Measurements from ENCODE around the gene ZNF335. TPM values are rescaled to one million over a fixed set of nuclear protein-coding genes. Genes with fewer than 3 reads are reported as not detected.

The ZNF335 gene
- total RNA-seq, 3 donors from 2014 or later = 12.6 to 25.9 (median 20.6) TPM

DNA sequence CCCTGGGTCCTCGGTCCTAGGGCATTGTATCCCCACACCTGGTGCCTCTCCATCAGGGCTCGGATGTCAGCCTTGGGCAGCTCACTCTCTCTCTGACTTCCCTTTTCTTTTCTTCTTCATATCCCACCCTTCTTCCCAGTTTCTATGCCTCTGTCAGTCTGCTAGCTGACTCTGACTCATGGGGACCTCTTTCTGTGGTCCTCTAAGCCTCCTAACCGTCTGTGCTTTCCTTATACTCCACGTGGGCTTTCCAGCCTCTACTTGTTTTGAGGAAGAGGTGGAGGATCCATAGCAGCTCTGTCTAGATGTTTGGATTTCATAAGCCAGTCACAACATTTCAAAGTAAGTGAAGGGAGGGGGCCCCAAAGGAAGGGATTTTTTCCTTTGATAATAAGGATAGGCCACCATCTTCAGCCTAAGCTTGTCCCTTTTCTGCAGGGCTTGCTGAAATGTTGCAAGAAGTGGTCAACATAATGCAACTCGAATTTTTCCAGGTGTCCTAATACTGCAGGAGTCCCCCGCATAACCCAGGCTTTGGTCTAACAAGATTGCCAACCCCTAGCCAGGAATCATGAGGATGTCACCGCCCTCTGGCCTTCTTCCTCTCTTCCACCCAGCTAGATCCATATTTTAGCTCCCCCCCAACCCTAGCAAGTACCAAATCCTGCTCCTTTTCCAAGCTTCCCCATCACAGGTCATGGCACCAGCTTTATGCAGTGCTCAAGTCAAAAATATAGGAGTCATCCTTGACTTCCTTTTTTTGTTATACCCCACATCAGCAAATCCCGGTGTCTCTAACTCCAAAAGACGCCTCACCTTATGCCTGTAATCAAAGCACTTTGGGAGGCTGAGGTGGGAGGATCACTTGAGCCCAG is 51.3 kb downstream of the ZNF335 start:
- H3K4me3 ChIP-seq = no peak overlapping the region
- no peak for DNase-seq (ENCODE audit: low spot score in 2 of 2)
- no peaks in the 10 kb centered on the region for H3K9me3 ChIP-seq
- H3K27me3 ChIP-seq = no peaks in the 10 kb centered on the region
- intact Hi-C loops (cut with DNase I; ENCODE audit: low total_unique reads) = no loop called here
- H3K27ac ChIP-seq = peak overlapping the region; percentile 73 to 87
- H3K36me3 ChIP-seq = no peaks in the 10 kb centered on the region
- TF ChIP-seq, protein P1, sequence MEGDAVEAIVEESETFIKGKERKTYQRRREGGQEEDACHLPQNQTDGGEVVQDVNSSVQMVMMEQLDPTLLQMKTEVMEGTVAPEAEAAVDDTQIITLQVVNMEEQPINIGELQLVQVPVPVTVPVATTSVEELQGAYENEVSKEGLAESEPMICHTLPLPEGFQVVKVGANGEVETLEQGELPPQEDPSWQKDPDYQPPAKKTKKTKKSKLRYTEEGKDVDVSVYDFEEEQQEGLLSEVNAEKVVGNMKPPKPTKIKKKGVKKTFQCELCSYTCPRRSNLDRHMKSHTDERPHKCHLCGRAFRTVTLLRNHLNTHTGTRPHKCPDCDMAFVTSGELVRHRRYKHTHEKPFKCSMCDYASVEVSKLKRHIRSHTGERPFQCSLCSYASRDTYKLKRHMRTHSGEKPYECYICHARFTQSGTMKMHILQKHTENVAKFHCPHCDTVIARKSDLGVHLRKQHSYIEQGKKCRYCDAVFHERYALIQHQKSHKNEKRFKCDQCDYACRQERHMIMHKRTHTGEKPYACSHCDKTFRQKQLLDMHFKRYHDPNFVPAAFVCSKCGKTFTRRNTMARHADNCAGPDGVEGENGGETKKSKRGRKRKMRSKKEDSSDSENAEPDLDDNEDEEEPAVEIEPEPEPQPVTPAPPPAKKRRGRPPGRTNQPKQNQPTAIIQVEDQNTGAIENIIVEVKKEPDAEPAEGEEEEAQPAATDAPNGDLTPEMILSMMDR (IDR thresholded peaks at IDR 0.05) = no peak
- TF ChIP-seq POLR2AphosphoS5 (IDR thresholded peaks at IDR 0.05) = no peak
- peaks cover 0 to 7% of the 10 kb centered on the region in 2 donors for H3K4me1 ChIP-seq

DNA sequence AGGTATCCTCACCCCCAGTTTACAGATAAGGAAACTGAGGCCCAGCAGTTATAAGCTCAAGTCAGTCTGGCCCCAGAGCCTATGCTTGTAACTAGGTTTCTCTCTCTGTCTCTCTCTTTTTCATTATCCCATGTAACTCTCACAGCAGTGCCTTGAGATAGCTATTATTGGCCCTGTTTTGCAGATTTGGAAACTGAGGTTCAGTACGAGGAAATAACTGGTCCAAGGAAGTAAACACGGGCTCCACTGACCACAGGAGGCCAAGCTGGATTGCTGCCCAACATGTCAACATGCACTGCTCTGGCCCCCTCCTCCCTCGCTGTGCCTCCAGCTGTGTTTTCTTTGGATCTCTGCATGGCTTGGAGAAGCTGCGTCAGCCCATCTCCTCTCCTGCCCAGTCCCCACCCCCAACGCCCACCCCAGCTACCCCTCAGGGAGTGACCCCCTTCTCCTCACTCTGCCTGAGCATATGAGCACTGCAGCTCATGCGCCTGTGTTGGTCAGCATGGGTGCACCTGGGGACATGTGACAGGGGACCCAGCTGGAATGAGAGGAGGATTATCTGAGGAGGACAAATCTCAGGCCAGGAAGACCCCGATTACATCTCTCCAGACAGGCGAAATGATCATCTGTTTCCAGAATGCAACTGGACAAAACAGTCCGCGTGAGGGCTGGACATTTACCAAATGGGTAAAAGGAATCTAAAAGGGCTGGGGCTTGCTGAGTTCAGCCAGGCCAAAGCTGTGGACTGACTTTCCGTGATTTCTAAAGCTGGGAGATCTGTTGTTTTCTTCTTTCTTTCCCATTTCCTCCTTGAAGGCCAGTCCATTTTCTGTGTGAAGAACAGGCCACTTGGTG is 52.2 kb downstream of the ZNF335 start:
- Histone ChIP-seq H3K9me3 (no peaks in the 10 kb centered on the region), H3K4me3 (peak overlapping the region in 1 of 3 donors; percentile 5), H3K36me3 (no peaks in the 10 kb centered on the region), H3K27me3 (no peaks in the 10 kb centered on the region), H3K4me1 (peaks cover 0 to 7% of the 10 kb centered on the region in 2 donors), H3K27ac (peak overlapping the region; percentile 73 to 87)
- TF ChIP-seq POLR2A (IDR thresholded peaks at IDR 0.05) (no peak), POLR2AphosphoS5 (IDR thresholded peaks at IDR 0.05) (no peak)
- TF ChIP-seq, protein P1 (IDR thresholded peaks at IDR 0.05) = no peak
- DNase-seq (ENCODE audit: low spot score in 2 of 2) = peak in 1 of 2 donors; percentile 42
- intact Hi-C loops (cut with DNase I; ENCODE audit: low total_unique reads) = no loop called here

DNA sequence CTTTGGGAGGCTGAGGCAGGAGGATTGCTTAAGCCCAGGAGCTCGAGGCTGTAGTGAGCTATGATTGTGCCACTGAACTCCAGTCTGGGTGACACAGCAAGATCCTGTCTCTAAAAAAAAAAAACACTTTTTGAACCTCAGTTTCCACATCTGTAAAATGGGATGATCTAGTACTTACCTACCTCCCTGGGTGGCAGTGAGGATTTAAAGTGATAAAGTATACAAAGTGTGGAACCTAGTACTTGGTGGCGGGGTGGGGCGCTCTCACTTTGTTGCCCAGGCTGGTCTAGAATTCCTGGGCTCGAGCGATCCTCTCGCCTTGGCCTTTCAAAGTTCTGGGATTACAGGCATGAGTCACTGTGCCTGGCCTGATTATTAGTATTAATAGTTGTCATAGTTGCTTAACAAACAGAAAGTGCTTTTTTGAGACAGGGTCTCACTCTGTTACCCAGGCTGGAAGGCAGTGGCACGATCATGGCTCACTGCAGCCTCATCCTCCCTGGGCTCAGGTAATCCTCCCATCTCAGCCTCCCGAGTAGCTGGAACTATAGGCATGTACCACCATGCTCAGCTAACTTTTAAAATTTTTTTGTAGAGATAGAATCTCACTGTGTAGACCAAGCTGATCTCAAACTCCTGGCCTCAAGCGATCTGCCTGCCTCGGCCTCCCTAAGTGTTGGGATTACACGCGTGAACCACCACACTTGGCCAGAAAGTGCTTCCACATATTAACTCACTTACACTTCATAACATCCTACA is 53.0 kb downstream of the ZNF335 start:
- intact Hi-C loops (cut with DNase I; ENCODE audit: low total_unique reads) = no loop called here
- no peaks in the 10 kb centered on the region for H3K27me3 ChIP-seq
- peaks cover 0 to 6% of the 10 kb centered on the region in 2 donors for H3K4me1 ChIP-seq
- TF ChIP-seq POLR2A (IDR thresholded peaks at IDR 0.05) = no peak
- TF ChIP-seq POLR2AphosphoS5 (IDR thresholded peaks at IDR 0.05) = no peak
- TF ChIP-seq, protein P1 (IDR thresholded peaks at IDR 0.05) = no peak
- no peak for DNase-seq (ENCODE audit: low spot score in 2 of 2)
- no peaks in the 10 kb centered on the region for H3K9me3 ChIP-seq
- no peak overlapping the region for H3K4me3 ChIP-seq
- H3K36me3 ChIP-seq = no peaks in the 10 kb centered on the region
- H3K27ac ChIP-seq = peak overlapping the region; percentile 73 to 87

DNA sequence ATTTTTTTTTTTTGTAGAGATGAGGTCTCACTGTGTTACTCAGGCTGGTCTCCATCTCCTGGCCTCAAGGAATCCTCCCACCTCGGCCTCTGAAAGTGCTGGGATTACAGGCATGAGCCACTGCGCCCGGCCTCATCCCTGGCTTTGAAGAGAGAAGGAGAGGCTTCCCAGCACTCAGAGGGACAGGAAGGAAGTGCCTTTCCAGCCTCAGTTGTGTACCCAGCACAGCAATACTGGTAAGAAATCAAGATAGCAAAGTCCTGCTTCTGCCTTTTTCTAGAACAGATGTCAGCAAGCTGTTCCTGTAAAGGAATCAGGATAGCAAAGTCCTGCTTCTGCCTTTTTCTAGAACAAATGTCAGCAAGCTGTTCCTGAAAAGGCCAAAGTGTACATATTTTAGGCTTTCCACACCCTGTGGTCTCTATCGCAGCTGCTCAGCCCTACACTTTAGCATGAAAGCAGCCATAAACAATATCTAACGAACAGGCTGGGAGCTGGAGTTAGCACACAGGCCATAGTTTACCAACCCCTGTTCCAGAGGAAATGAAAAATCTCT is 53.7 kb downstream of the ZNF335 start:
- no peak for TF ChIP-seq POLR2AphosphoS5 (IDR thresholded peaks at IDR 0.05)
- TF ChIP-seq, protein P1 (IDR thresholded peaks at IDR 0.05) = no peak
- TF ChIP-seq POLR2A (IDR thresholded peaks at IDR 0.05) = no peak
- intact Hi-C loops (cut with DNase I; ENCODE audit: low total_unique reads) = no loop called here
- H3K27ac ChIP-seq = peak overlapping the region; percentile 73 to 87
- no peak for DNase-seq (ENCODE audit: low spot score in 2 of 2)
- H3K4me3 ChIP-seq = no peak overlapping the region
- H3K36me3 ChIP-seq = no peaks in the 10 kb centered on the region
- no peaks in the 10 kb centered on the region for H3K9me3 ChIP-seq
- H3K4me1 ChIP-seq = peaks cover 0 to 4% of the 10 kb centered on the region in 2 donors
- H3K27me3 ChIP-seq = no peaks in the 10 kb centered on the region

Measured in breast epithelium (tissue), 4 donors.